Activated T-cell treated with anti-CD3 and anti-CD28 coated beads, Interleukin-2, amount 50 U/mL, for 24 hours (primary cell): Measurements from ENCODE around the gene ANXA1.
"Not testable (repeated sequence)": the region's sequence is repeated elsewhere in the genome, so short reads cannot be mapped to it uniquely, and the experiment has no call there.

Source experiments
- DNase-seq: peaks from one replicate; pipeline ENCODE4 v3.0.0-alpha.2; 2020
- H3K27ac Mint-ChIP-seq: 2 replicates; pipeline ENCODE4 v1.8.0; 2020; ENCODE audit warnings: mild to moderate bottlenecking, mixed read lengths
- H3K27me3 Mint-ChIP-seq: 2 replicates; pipeline ENCODE4 v1.8.0; 2020; ENCODE audit warnings: mixed read lengths
- H3K36me3 Mint-ChIP-seq: 2 replicates; pipeline ENCODE4 v1.8.0; 2020; ENCODE audit warnings: low read depth, mixed read lengths
- H3K4me1 Mint-ChIP-seq: 2 replicates; pipeline ENCODE4 v1.8.0; 2020; ENCODE audit warnings: low read depth, mixed read lengths
- H3K4me3 Mint-ChIP-seq: 2 replicates; pipeline ENCODE4 v1.8.0; 2020; ENCODE audit warnings: mild to moderate bottlenecking, moderate library complexity, mixed read lengths
- H3K9me3 Mint-ChIP-seq: 2 replicates; pipeline ENCODE4 v1.8.0; 2020; ENCODE audit warnings: mixed read lengths

The ANXA1 gene

DNA sequence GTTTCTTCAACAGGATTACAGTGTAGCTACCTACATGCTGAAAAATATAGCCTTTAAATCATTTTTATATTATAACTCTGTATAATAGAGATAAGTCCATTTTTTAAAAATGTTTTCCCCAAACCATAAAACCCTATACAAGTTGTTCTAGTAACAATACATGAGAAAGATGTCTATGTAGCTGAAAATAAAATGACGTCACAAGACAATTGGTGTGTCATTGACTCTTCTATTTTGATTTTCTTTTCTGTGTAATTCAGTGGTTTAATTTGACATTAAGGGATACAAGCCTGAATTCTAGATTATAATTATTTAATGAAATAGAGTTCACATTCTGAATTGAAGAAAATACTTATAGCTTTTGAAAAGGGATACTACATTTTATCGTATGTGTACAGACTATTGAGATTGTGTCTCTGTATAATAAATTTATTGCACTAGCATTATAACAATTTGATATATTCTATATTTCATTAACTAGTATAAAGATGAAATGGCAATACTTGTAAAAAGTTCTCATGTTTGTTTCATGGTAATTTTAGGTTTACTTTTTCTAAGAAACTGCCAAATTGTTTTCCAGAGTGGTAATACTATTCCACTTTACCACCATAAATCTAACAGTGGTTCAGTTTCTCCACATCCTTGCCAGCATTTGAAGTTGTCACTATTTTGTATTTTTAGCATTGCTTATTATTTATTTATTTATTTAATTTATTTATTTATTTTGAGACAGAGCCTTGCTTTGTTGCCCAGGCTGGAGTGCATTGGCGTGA, 18.7 kb downstream of the ANXA1 start:
- Mint-ChIP-seq H3K27me3 (no peaks in the 10 kb centered on the region), H3K27ac (no peak overlapping the region), H3K9me3 (no peaks in the 10 kb centered on the region), H3K4me1 (peaks cover 18% of the 10 kb centered on the region), H3K36me3 (peaks cover 41% of the 10 kb centered on the region), H3K4me3 (no peak overlapping the region)
- no peak for DNase-seq

DNA sequence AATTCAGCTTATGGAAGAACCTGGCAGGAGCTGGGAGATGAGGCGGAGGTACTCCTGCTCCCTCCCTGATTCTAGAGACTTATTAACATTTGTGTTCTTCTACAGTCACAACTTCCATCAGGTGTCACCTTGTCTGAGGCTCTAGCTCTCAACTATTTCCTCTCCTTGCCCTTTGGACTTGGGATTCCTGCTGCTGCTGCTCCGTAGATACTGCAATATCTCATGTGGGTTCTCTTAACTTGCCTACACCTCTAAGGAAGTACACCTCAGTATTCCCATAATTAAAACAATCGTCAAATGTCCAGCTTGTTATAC, 21.2 kb downstream of the ANXA1 start:
- Mint-ChIP-seq H3K4me1 (peaks cover 9% of the 10 kb centered on the region), H3K27ac (no peak overlapping the region), H3K36me3 (peaks cover 17% of the 10 kb centered on the region), H3K9me3 (no peaks in the 10 kb centered on the region), H3K27me3 (no peaks in the 10 kb centered on the region), H3K4me3 (no peak overlapping the region)
- no peak for DNase-seq

DNA sequence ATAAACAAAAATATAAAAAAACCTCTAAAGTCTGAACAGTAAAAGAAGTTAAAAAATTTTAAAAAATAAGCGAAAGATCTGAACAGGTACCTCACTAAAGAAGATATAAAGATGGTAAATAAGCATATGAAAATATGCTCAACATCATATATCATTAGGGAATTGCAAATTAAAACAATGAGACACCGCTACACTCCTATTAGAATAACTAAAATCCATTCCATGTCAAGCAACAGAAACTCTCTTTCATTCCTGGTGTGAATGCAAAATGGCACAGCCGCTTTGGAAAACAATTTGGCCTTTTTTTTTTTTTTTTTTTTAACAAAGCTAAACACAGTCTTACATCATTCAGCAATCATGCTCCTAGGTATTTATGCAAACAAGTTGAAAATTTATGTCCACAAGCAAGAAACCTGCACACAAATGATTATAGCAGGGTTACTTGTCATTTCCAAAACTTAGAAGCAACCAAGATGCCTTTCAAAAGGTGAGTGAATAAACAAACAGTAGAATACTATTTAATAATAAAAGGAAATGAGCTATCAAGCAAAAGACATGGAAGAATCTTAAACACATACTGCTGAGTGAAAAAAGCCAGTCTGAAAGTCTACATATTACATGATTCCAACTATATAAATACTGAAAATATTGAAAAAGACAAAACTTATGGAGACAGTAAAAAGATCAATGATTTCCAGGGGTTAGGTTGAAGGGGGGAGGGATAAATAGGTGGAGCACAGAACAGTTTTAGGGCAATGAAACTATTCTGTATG, 22.1 kb downstream of the ANXA1 start:
- Mint-ChIP-seq H3K4me1 (peaks cover 12% of the 10 kb centered on the region), H3K36me3 (peaks cover 9% of the 10 kb centered on the region), H3K9me3 (no peaks in the 10 kb centered on the region), H3K27me3 (no peaks in the 10 kb centered on the region), H3K4me3 (no peak overlapping the region), H3K27ac (no peak overlapping the region)
- DNase-seq, result no peak

DNA sequence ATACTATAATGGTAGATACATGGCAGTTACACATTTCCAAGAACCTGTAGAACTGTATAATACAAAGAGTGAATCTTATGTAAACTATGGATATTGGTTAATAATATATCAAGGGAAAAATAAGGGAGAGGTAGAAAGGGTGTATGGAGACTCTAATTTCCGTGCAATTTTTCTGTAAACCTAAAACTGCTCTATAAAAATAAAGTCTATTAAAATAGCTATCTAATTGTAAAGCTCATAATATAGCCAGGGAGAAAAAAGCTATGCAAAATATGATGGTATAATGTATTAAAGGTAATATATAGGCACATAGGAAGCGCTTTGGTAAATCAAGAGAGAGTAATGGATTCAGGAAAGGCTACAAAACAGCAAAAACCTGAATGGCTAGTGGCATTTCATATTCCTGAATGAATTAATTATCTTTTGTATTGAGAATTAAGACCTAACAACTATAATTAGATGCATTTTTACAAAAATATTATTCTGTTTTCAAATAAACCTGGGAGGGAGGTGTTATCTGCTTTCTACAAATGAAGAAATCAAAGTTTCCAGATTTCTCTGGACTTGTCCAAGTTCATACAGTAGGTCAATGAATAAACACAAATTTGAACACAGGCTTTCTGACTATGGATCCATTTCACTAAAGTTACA, 22.8 kb downstream of the ANXA1 start:
- Mint-ChIP-seq H3K27me3 (no peaks in the 10 kb centered on the region), H3K9me3 (no peaks in the 10 kb centered on the region), H3K4me3 (no peak overlapping the region), H3K4me1 (peaks cover 14% of the 10 kb centered on the region), H3K36me3 (peaks cover 4% of the 10 kb centered on the region), H3K27ac (no peak overlapping the region)
- DNase-seq, result no peak

- Mint-ChIP-seq H3K36me3 (peaks cover 2% of the 10 kb centered on the region), H3K27ac (no peak overlapping the region), H3K4me1 (peaks cover 22% of the 10 kb centered on the region), H3K27me3 (no peaks in the 10 kb centered on the region), H3K4me3 (no peak overlapping the region), H3K9me3 (no peaks in the 10 kb centered on the region)
- DNase-seq, result no peak
Measured at GRCh38 chr9:73176450-73176875, 24.8 kb downstream of the ANXA1 start.

DNA sequence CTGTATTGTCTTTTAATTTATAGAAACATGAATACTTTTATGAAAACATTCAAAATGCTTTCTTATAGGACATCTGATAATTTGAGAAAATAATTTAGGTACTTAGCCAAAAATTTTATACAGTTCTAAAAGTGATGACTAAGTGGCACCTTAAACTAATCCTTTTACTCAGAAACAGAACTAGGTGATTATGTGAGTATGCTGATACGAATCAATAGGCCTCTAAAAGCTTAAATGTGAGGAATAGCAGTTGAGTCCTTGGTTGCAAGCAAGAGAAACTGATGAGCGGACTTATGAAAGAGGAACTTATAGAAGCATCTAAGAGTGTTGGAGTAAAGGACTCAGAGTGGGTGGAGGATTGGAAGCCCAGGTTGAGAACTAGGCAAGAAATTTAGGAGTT, 26.4 kb downstream of the ANXA1 start:
- H3K27ac Mint-ChIP-seq, result no peak overlapping the region
- H3K9me3 Mint-ChIP-seq, result no peaks in the 10 kb centered on the region

DNA sequence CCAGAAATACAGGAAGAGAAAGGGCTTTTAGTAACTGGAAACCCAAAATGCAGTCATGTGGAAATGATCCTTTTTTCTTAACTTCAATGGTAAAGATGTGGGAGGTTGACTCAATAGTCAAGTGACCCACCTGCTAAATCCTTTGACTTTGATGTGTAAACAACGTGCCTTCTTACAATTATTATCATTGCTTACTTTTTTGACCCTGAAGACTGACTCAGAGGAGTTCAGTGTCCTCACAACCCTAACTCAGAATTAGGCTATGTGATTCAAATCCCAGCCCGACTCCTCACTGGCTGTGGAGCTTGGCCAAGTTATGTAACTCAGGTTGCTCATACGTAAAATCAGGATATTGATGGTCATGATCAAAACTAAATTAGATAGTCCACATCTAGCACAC, 27.9 kb downstream of the ANXA1 start:
- Mint-ChIP-seq H3K9me3 (no peaks in the 10 kb centered on the region), H3K4me1 (peaks cover 26% of the 10 kb centered on the region), H3K36me3 (no peaks in the 10 kb centered on the region), H3K27ac (no peak overlapping the region), H3K4me3 (no peak overlapping the region), H3K27me3 (peaks cover 3% of the 10 kb centered on the region)
- DNase-seq, result no peak

More for the DNA sequence above, 26.4 kb downstream of the ANXA1 start:
- no peak overlapping the region for H3K4me3 Mint-ChIP-seq
- no peaks in the 10 kb centered on the region for H3K36me3 Mint-ChIP-seq
- no peak for DNase-seq
- H3K27me3 Mint-ChIP-seq, result no peaks in the 10 kb centered on the region
- H3K4me1 Mint-ChIP-seq, result peaks cover 22% of the 10 kb centered on the region

DNA sequence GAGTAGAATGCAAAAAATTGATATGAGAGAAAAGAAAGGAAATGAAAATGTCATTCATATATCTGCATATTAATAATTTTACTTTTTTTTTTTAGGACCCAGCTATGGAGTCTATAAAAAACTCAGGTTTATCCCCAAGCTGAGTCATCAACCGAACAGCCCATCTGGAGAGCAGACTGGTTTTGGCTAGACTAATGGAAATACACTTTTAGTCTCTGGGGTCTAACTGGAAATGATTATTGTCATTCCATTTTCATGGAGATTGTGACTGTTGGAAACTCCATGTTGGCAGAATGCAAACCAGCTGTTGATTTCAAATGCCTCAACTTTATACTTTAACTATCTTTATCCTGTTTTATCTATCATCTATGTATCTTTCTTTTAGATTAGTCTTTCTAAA, 28.7 kb downstream of the ANXA1 start:
- H3K9me3 Mint-ChIP-seq, result no peaks in the 10 kb centered on the region
- H3K27me3 Mint-ChIP-seq, result peaks cover 8% of the 10 kb centered on the region
- H3K4me3 Mint-ChIP-seq, result no peak overlapping the region
- DNase-seq, result no peak
- no peak overlapping the region for H3K27ac Mint-ChIP-seq
- H3K36me3 Mint-ChIP-seq, result no peaks in the 10 kb centered on the region
- H3K4me1 Mint-ChIP-seq, result peaks cover 23% of the 10 kb centered on the region

DNA sequence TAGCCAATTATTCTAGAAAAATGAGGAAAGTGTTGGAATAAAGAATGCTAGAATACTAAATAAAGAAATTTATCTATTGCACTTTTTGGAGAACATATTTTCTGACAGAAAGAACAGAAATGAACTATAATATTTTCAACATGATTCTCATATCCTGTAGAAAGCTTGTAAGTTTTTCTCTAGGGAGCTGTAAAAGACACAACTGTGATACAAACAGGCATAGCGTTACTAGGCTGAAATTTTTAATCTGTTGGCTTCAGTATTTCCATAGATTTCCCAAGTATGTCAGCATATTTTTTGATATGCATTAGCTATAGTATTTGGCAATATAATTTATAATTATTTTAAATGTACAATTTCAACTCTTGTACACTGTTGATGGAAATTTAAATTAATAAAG, 31.3 kb downstream of the ANXA1 start:
- Mint-ChIP-seq H3K36me3 (no peaks in the 10 kb centered on the region), H3K4me3 (no peak overlapping the region), H3K27me3 (peaks cover 14% of the 10 kb centered on the region), H3K9me3 (no peaks in the 10 kb centered on the region), H3K4me1 (peaks cover 22% of the 10 kb centered on the region), H3K27ac (no peak overlapping the region)
- no peak for DNase-seq

GRCh38 chr9:73183428-73183827, 31.8 kb downstream of the ANXA1 start:
- Mint-ChIP-seq H3K27me3 (peaks cover 14% of the 10 kb centered on the region), H3K9me3 (no peaks in the 10 kb centered on the region), H3K27ac (no peak overlapping the region), H3K4me3 (no peak overlapping the region), H3K4me1 (peaks cover 18% of the 10 kb centered on the region), H3K36me3 (no peaks in the 10 kb centered on the region)
- DNase-seq, result no peak

DNA sequence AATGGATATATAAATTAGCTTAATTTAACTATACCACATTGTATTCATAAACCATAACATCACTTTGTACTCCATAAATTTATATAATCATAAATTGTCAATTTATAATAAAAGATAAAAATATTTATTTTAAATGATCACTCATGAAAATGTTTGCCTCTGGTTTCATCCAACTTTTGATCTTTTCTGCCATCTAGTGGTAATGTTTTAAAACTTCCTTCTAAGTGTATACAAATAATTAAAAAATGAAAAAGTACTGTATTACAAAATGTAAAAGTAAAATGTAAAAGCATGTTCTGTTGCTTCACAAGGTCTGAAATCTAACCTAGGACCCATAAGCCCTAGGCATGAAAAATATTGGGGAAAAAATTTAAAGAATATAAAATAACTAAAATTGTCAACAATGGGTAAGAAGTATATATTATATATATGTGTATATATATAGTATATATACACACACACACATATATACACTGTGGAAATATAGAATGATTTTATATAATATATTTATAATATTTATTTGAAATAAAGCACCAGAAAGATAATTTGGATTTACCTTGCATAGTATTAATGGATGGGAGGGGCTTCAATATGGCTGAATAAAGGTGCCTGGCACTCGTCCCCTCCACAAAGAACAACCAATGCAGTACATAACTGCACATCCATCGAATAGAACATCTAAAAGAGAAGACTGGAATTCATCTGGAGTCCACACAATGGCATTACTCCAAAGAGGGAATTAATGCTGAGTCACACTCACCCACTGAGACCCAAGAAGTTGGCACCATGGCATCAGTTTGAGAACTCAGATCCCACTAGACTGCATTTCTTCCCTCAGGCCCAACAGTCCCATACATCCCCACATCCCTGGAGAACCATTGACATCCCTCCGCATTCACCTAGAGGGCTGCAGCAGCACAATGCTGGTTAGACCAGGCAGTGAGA, 32.5 kb downstream of the ANXA1 start:
- no peak overlapping the region for H3K4me3 Mint-ChIP-seq
- H3K9me3 Mint-ChIP-seq, result no peaks in the 10 kb centered on the region
- peaks cover 14% of the 10 kb centered on the region for H3K27me3 Mint-ChIP-seq
- no peak overlapping the region for H3K27ac Mint-ChIP-seq
- no peak for DNase-seq
- peaks cover 14% of the 10 kb centered on the region for H3K4me1 Mint-ChIP-seq
- no peaks in the 10 kb centered on the region for H3K36me3 Mint-ChIP-seq

DNA sequence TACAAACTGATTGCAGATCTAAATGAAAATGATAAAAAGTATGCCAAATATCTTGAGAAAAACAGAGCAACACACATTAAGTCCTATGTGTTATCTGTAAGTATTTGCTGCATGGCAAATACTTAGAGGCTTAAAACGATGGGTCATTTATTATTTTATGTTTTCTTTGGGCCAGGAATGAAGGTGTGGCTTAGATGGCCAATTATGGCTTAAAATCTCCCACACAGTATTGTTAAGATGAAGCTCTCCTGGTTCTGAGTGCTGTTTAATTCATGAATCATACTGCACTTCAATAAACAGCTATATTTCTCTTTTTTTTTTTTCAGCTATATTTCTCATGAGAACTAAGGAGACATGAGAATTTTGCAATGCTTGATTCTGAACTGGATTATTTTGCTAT, 39.4 kb downstream of the ANXA1 start:
- not testable (repeated sequence) for H3K36me3 Mint-ChIP-seq, H3K4me3 Mint-ChIP-seq, DNase-seq, H3K27me3 Mint-ChIP-seq, H3K4me1 Mint-ChIP-seq, H3K9me3 Mint-ChIP-seq, H3K27ac Mint-ChIP-seq

DNA sequence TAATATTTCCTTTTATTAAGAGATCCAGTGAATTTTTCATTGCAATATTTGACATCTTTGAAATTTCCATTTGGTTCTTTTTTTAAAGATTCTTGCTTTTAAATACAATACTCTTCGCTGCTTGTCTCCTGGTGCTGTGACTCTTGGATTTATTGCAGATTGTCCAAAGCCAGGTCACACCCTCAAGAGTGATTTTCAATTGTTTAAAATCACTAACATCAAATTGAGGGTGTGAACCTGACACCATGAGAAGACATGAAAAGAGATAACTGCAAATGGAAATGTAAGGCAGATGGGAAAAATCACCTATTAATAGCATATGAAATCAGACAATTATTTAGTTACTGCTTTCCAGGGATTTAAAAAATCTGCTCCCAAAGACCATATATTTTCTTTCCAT, 42.6 kb downstream of the ANXA1 start:
- DNase-seq, result no peak
- peaks cover 7% of the 10 kb centered on the region for H3K27me3 Mint-ChIP-seq
- H3K27ac Mint-ChIP-seq, result no peak overlapping the region
- H3K4me3 Mint-ChIP-seq, result no peak overlapping the region
- H3K9me3 Mint-ChIP-seq, result no peaks in the 10 kb centered on the region
- no peaks in the 10 kb centered on the region for H3K36me3 Mint-ChIP-seq
- H3K4me1 Mint-ChIP-seq, result no peaks in the 10 kb centered on the region

GRCh38 chr9:73199448-73199847, 47.8 kb downstream of the ANXA1 start:
- Mint-ChIP-seq H3K27ac (no peak overlapping the region), H3K4me3 (no peak overlapping the region), H3K9me3 (no peaks in the 10 kb centered on the region), H3K4me1 (no peaks in the 10 kb centered on the region), H3K36me3 (no peaks in the 10 kb centered on the region), H3K27me3 (peaks cover 7% of the 10 kb centered on the region)
- no peak for DNase-seq
